ENCODE results near the gene WDPCP.
"Not testable (repeated sequence)": the region's sequence is repeated elsewhere in the genome, so short reads cannot be mapped to it uniquely, and the experiment has no call there.

WDPCP gene

GRCh38 chr2:63192889-63193774 lies 395.1 kb downstream of the WDPCP start:
- no peak for DNase-seq

GRCh38 chr2:63192169-63192888 lies 395.9 kb downstream of the WDPCP start:
- DNase-seq = no peak

- peak; percentile 40 for DNase-seq
Observed at GRCh38 chr2:63189026-63189425, 399.3 kb downstream of the WDPCP start.

- no peak for DNase-seq
Observed at GRCh38 chr2:63186331-63186730, 401.9 kb downstream of the WDPCP start.

GRCh38 chr2:63163161-63163820 lies 425.0 kb downstream of the WDPCP start:
- DNase-seq = no peak

- no peak for DNase-seq
Observed at GRCh38 chr2:63159262-63159661, 429.0 kb downstream of the WDPCP start.

GRCh38 chr2:63136683-63137082 lies 451.6 kb downstream of the WDPCP start:
- DNase-seq = not testable (repeated sequence)

- no peak for DNase-seq
Observed at GRCh38 chr2:63132020-63132419, 456.3 kb downstream of the WDPCP start.

- no peak for DNase-seq
Observed at GRCh38 chr2:63131196-63131595, 457.1 kb downstream of the WDPCP start.

- DNase-seq = no peak
Observed at GRCh38 chr2:63127594-63127993, 460.7 kb downstream of the WDPCP start.

GRCh38 chr2:63124850-63125249 lies 463.4 kb downstream of the WDPCP start:
- DNase-seq = no peak

GRCh38 chr2:63124218-63124617 lies 464.1 kb downstream of the WDPCP start:
- no peak for DNase-seq

GRCh38 chr2:63122921-63123320 lies 465.4 kb downstream of the WDPCP start:
- no peak for DNase-seq

GRCh38 chr2:63121055-63121834 lies 467.0 kb downstream of the WDPCP start:
- no peak for DNase-seq

- no peak for DNase-seq
Observed at GRCh38 chr2:63118821-63119220, 469.5 kb downstream of the WDPCP start.

- DNase-seq = no peak
Observed at GRCh38 chr2:63104482-63104881, 483.8 kb downstream of the WDPCP start.

- DNase-seq = no peak
Observed at GRCh38 chr2:63101954-63102353, 486.3 kb downstream of the WDPCP start.

- DNase-seq = no peak
Observed at GRCh38 chr2:63099032-63099431, 489.2 kb downstream of the WDPCP start.

- DNase-seq = no peak
Observed at GRCh38 chr2:63096491-63096890, 491.8 kb downstream of the WDPCP start.

GRCh38 chr2:63093502-63093901 lies 494.8 kb downstream of the WDPCP start:
- DNase-seq = no peak

GRCh38 chr2:63092857-63093256 lies 495.4 kb downstream of the WDPCP start:
- no peak for DNase-seq

- no peak for DNase-seq
Observed at GRCh38 chr2:63092401-63092800, 495.9 kb downstream of the WDPCP start.

GRCh38 chr2:63086687-63087086 lies 501.6 kb downstream of the WDPCP start:
- DNase-seq = no peak
